Measurements from ENCODE around the gene WASF2.
"Not testable (repeated sequence)": the region's sequence is repeated elsewhere in the genome, so short reads cannot be mapped to it uniquely, and the experiment has no call there.

Gene WASF2

DNA sequence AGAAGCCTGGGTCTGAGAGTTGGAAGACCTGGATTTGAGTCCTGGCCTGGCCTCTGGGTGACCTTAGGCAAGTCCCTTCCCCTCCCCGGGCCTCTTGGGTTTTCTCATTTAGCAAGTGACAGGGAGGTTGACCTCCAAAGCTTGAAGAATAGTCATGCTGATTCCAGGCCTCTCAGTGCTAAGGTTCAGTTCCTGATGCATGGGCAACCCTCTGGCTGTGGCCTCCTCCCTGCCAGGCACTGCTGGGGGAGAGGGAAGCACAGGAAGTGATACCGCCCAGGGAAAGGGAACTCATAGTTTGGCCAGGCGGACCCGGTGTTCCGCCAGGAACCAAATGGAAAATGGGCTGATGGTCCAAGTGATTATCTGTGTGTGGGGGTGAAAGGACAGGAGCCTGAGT lies 23.6 kb upstream of the WASF2 start:
- H3K27me3 ChIP-seq (replicated peaks; ENCODE audit: control insufficient read depth, insufficient read depth, low read length, poor library complexity, severe bottlenecking): no peaks in the 10 kb centered on the region
- no peaks in the 10 kb centered on the region for H3K4me1 ChIP-seq (ENCODE audit: control insufficient read depth, insufficient read depth, low read length, poor library complexity, severe bottlenecking)
- no peak for DNase-seq
- no peaks in the 10 kb centered on the region for H3K36me3 ChIP-seq (ENCODE audit: control insufficient read depth, insufficient read depth, low read length)
- no peak overlapping the region for H3K4me3 ChIP-seq (ENCODE audit: insufficient read depth, low read depth, low read length, poor library complexity, severe bottlenecking)
- no peaks in the 10 kb centered on the region for H3K9me3 ChIP-seq (ENCODE audit: control insufficient read depth, low read length)
- no peak overlapping the region for H3K27ac ChIP-seq (ENCODE audit: insufficient read depth, low read length, poor library complexity, severe bottlenecking)

DNA sequence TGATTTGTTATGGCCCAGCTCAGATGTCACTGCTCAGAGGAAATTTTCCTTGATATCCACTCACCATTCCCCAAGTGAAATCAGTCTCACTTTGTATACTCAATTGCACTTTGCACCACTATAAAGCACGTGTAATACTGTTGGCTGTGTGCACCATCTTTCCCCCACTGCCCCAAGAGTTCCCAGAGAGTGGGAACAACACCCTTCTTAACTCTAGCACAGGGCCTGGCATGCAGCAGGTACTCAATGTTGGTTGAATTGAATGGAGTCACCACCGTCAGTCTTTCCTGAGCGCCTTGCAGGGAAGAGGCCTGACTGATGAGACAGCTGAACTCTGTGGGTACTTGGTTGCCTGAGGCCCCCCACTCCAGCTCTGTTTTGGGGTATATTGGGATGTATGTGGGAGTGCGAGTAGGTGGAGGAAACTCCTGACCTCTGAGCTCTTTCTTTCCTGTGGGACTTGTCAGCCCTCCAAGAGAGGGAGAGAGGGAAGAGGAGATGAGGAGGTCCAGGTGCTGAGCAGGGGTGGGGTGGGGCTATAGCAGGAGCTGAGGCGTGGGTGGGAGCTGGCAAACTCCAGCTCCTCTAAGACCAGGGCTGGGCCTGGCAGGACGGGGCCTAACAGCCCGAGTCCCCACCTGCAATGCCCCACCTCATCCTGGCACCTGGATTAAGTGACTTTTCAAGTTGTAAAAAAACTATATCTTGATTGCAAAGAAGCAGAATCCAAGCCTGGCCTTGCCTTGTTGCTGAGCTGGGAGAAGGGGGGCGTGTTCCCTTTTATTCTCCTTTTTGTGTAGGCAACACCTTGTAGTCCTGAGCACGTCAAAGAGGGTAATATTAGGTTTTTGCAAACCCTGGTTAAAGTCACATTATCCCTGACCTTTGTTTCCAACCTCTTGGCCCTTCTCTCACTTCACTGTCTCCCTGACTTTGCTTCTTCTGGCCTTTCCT lies 19.4 kb upstream of the WASF2 start:
- no peaks in the 10 kb centered on the region for H3K27me3 ChIP-seq (replicated peaks; ENCODE audit: control insufficient read depth, insufficient read depth, low read length, poor library complexity, severe bottlenecking)
- DNase-seq: no peak
- no peak overlapping the region for H3K27ac ChIP-seq (ENCODE audit: insufficient read depth, low read length, poor library complexity, severe bottlenecking)
- H3K9me3 ChIP-seq (ENCODE audit: control insufficient read depth, low read length): no peaks in the 10 kb centered on the region
- H3K4me3 ChIP-seq (ENCODE audit: insufficient read depth, low read depth, low read length, poor library complexity, severe bottlenecking): no peak overlapping the region
- no peaks in the 10 kb centered on the region for H3K4me1 ChIP-seq (ENCODE audit: control insufficient read depth, insufficient read depth, low read length, poor library complexity, severe bottlenecking)
- no peaks in the 10 kb centered on the region for H3K36me3 ChIP-seq (ENCODE audit: control insufficient read depth, insufficient read depth, low read length)

DNA sequence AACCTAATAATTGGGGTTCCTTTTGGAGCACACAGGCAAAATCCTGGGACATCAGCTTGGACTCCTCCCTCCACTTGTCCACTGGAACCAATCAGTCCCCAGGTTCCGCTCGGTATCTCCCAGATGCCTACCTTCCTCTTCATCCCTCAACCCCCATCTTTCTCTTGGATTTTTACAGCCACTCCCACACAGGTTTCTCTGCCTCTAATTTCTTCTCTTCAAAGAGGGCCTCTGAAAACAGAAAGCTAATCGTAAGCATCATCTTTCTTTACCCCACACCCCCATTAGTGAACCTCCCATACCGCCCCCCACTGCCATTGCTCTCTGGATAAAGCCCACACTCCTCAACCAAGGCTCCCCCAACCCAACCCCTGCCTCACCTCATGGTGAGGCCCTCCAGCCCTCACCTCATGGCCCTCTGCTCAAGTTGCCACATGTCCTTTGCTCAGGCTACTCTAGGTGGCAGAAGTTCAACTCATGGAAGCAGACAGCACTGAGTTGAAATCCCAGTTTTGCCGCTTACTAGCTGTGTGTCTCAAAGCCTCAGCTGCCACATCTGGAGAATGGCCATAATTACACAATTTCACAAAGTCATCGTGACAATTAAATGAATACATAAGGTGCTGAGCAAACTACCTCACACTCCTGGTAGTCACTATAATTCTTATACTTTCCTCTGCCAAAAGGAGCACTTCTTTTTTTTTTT lies 18.1 kb upstream of the WASF2 start:
- no peak overlapping the region for H3K27ac ChIP-seq (ENCODE audit: insufficient read depth, low read length, poor library complexity, severe bottlenecking)
- no peaks in the 10 kb centered on the region for H3K9me3 ChIP-seq (ENCODE audit: control insufficient read depth, low read length)
- H3K4me1 ChIP-seq (ENCODE audit: control insufficient read depth, insufficient read depth, low read length, poor library complexity, severe bottlenecking): no peaks in the 10 kb centered on the region
- no peak overlapping the region for H3K4me3 ChIP-seq (ENCODE audit: insufficient read depth, low read depth, low read length, poor library complexity, severe bottlenecking)
- DNase-seq: no peak
- no peaks in the 10 kb centered on the region for H3K36me3 ChIP-seq (ENCODE audit: control insufficient read depth, insufficient read depth, low read length)
- no peaks in the 10 kb centered on the region for H3K27me3 ChIP-seq (replicated peaks; ENCODE audit: control insufficient read depth, insufficient read depth, low read length, poor library complexity, severe bottlenecking)

- H3K27ac ChIP-seq (ENCODE audit: insufficient read depth, low read length, poor library complexity, severe bottlenecking): no peak overlapping the region
- no peak for DNase-seq
- H3K27me3 ChIP-seq (replicated peaks; ENCODE audit: control insufficient read depth, insufficient read depth, low read length, poor library complexity, severe bottlenecking): no peaks in the 10 kb centered on the region
- H3K4me3 ChIP-seq (ENCODE audit: insufficient read depth, low read depth, low read length, poor library complexity, severe bottlenecking): no peak overlapping the region
- no peaks in the 10 kb centered on the region for H3K9me3 ChIP-seq (ENCODE audit: control insufficient read depth, low read length)
- no peaks in the 10 kb centered on the region for H3K36me3 ChIP-seq (ENCODE audit: control insufficient read depth, insufficient read depth, low read length)
- H3K4me1 ChIP-seq (ENCODE audit: control insufficient read depth, insufficient read depth, low read length, poor library complexity, severe bottlenecking): no peaks in the 10 kb centered on the region
Observed at GRCh38 chr1:27506703-27507102, 16.7 kb upstream of the WASF2 start.

- DNase-seq: no peak
- Histone ChIP-seq H3K4me3 (ENCODE audit: insufficient read depth, low read depth, low read length, poor library complexity, severe bottlenecking) (no peak overlapping the region), H3K27ac (ENCODE audit: insufficient read depth, low read length, poor library complexity, severe bottlenecking) (no peak overlapping the region)
Observed at GRCh38 chr1:27505420-27505680, 15.4 kb upstream of the WASF2 start.

DNA sequence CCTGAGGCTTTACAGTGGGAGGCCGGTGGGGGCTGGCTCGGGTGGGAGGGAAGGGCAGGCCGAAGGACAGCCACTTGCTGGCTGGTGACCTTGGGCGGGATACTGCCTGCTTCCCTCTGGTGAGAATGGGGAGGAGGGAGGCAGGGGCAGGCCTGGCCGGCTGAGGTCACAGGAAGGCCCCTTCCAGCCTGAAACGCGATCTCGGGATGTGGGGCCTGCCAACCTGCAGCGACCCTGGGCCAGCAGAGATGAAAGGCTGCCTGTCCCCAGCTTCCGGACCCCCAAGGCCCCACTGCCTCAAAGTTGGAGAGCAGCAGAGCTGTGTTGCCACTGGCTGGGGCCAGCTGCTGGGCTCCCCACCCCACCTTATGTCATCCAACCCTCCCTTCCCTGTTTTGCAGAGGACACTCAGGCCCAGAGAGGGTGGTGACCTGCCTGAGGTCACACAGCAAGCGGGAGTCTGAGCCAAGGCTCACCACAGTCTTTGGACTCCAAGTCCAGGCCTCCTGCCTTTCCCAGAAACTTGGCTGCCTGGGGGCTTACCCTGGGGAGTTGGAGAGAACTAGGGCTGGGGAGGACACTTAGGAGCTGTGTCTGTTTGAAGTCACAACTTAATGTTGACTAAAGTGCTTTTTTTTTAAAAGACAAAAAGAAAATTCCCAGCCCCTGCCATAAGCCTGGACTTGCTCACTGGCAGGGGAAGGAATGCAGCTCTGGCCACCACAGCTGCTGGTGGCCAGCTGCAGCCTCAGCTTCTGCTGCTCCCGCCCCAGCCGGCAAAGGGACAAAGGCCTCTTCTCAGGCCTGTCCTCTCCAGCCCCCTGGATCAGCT lies 14.8 kb upstream of the WASF2 start:
- no peak overlapping the region for H3K27ac ChIP-seq (ENCODE audit: insufficient read depth, low read length, poor library complexity, severe bottlenecking)

More at GRCh38 chr1:27505420-27505680, 15.4 kb upstream of the WASF2 start:
- no peaks in the 10 kb centered on the region for H3K36me3 ChIP-seq (ENCODE audit: control insufficient read depth, insufficient read depth, low read length)
- no peaks in the 10 kb centered on the region for H3K4me1 ChIP-seq (ENCODE audit: control insufficient read depth, insufficient read depth, low read length, poor library complexity, severe bottlenecking)
- no peaks in the 10 kb centered on the region for H3K27me3 ChIP-seq (replicated peaks; ENCODE audit: control insufficient read depth, insufficient read depth, low read length, poor library complexity, severe bottlenecking)
- no peaks in the 10 kb centered on the region for H3K9me3 ChIP-seq (ENCODE audit: control insufficient read depth, low read length)

DNA sequence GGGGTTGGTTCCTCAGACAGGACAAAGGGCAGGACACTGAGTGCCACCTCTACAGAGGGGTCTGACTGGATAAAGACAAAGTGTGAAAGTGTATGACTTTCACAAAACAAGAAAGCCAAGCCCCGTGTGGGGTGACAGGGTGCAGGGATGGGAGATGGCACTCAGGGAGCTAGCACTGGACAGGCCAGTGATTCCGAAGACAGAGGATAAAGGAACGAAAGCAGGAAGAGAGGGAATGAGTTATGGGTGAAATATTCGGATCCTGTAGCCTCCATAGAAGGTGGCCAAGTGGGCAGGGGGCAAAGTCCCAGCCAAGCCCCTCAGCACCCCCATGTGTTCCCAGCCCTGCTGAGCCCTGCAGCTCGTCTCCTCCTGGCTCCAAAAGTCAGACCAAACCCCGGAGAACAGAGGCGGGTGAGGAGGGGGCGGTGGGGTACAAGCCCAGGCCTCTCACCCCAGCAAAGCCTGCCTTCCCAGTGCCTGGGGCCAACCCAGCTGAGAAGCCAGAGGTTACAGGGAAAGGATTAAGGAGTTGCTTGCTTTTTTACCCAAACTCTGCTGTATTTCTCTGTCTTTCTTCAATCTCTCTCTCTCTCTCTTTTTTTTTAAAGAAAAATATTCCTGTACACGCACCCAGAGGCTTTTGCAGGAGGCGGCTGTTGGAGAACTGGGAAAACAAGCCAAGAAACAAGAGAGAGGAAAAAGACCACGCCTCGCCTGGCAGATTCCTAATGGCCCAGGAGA lies 14.0 kb upstream of the WASF2 start:
- Histone ChIP-seq H3K9me3 (ENCODE audit: control insufficient read depth, low read length) (no peaks in the 10 kb centered on the region), H3K27ac (ENCODE audit: insufficient read depth, low read length, poor library complexity, severe bottlenecking) (no peak overlapping the region), H3K4me1 (ENCODE audit: control insufficient read depth, insufficient read depth, low read length, poor library complexity, severe bottlenecking) (no peaks in the 10 kb centered on the region), H3K36me3 (ENCODE audit: control insufficient read depth, insufficient read depth, low read length) (no peaks in the 10 kb centered on the region), H3K4me3 (ENCODE audit: insufficient read depth, low read depth, low read length, poor library complexity, severe bottlenecking) (no peak overlapping the region), H3K27me3 (replicated peaks; ENCODE audit: control insufficient read depth, insufficient read depth, low read length, poor library complexity, severe bottlenecking) (no peaks in the 10 kb centered on the region)
- DNase-seq: no peak

More for the DNA sequence above, 14.8 kb upstream of the WASF2 start:
- Histone ChIP-seq H3K4me1 (ENCODE audit: control insufficient read depth, insufficient read depth, low read length, poor library complexity, severe bottlenecking) (no peaks in the 10 kb centered on the region), H3K36me3 (ENCODE audit: control insufficient read depth, insufficient read depth, low read length) (no peaks in the 10 kb centered on the region), H3K27me3 (replicated peaks; ENCODE audit: control insufficient read depth, insufficient read depth, low read length, poor library complexity, severe bottlenecking) (no peaks in the 10 kb centered on the region), H3K4me3 (ENCODE audit: insufficient read depth, low read depth, low read length, poor library complexity, severe bottlenecking) (no peak overlapping the region), H3K9me3 (ENCODE audit: control insufficient read depth, low read length) (no peaks in the 10 kb centered on the region)
- no peak for DNase-seq

- H3K27ac ChIP-seq (ENCODE audit: insufficient read depth, low read length, poor library complexity, severe bottlenecking): no peak overlapping the region
- no peaks in the 10 kb centered on the region for H3K27me3 ChIP-seq (replicated peaks; ENCODE audit: control insufficient read depth, insufficient read depth, low read length, poor library complexity, severe bottlenecking)
- H3K36me3 ChIP-seq (ENCODE audit: control insufficient read depth, insufficient read depth, low read length): no peaks in the 10 kb centered on the region
- no peaks in the 10 kb centered on the region for H3K4me1 ChIP-seq (ENCODE audit: control insufficient read depth, insufficient read depth, low read length, poor library complexity, severe bottlenecking)
- no peak overlapping the region for H3K4me3 ChIP-seq (ENCODE audit: insufficient read depth, low read depth, low read length, poor library complexity, severe bottlenecking)
- H3K9me3 ChIP-seq (ENCODE audit: control insufficient read depth, low read length): no peaks in the 10 kb centered on the region
- DNase-seq: no peak
Observed at GRCh38 chr1:27503033-27503432, 13.1 kb upstream of the WASF2 start.

DNA sequence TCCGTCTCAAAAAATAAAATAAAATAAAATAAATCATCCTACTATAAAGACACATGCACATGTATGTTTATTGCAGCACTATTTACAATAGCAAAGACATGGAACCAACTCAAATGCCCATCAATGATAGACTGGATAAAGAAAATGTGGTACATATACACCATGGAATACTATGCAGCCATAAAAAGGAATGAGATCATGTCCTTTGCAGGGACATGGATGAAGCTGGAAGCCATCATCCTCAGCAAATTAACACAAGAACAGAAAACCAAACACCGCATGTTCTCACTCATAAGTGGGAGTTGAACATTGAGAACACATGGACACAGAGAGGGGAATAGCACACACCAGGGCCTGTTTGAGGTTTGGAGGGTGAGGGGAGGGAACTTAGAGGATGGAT lies 11.2 kb upstream of the WASF2 start:
- not testable (repeated sequence) for H3K9me3 ChIP-seq (ENCODE audit: control insufficient read depth, low read length); H3K27ac ChIP-seq (ENCODE audit: insufficient read depth, low read length, poor library complexity, severe bottlenecking); H3K36me3 ChIP-seq (ENCODE audit: control insufficient read depth, insufficient read depth, low read length); H3K27me3 ChIP-seq (replicated peaks; ENCODE audit: control insufficient read depth, insufficient read depth, low read length, poor library complexity, severe bottlenecking); DNase-seq; H3K4me1 ChIP-seq (ENCODE audit: control insufficient read depth, insufficient read depth, low read length, poor library complexity, severe bottlenecking); H3K4me3 ChIP-seq (ENCODE audit: insufficient read depth, low read depth, low read length, poor library complexity, severe bottlenecking)
